ENCODE measurements around the gene TMEM205.

TMEM205 gene

GRCh38 chr19:11295665-11296245, 50.3 kb downstream of the TMEM205 start, which contains the start of gene TSPAN16:
Gene TSPAN16 (plus strand): TSS chr19:11296160. CDS start chr19:11296298, 138 bp downstream.
- H3K4me3 ChIP-seq (ENCODE audit: low read depth in 1 of 2, low read length in 2 of 2): no peak within 1 kb of the TSS
- no peak within 1 kb of the TSS for H2AFZ ChIP-seq (ENCODE audit: low read depth, low read length)
- no peaks in the 10 kb centered on the region for H3K27me3 ChIP-seq (ENCODE audit: insufficient read depth, low read length, poor library complexity)
- peaks cover 15% of the 10 kb centered on the region for H3K4me1 ChIP-seq (ENCODE audit: insufficient read depth, low read length)
- H3K27ac ChIP-seq (ENCODE audit: low read length): no peak within 1 kb of the TSS
- ATAC-seq (ENCODE audit: insufficient read depth, low read depth) (no peak), DNase-seq (no peak)
- H3K4me2 ChIP-seq (ENCODE audit: insufficient read depth, low read length): no peak within 1 kb of the TSS
- no peaks in the 10 kb centered on the region for H4K20me1 ChIP-seq (ENCODE audit: insufficient read depth, low read length)
- no peaks in the 10 kb centered on the region for H3K79me2 ChIP-seq (ENCODE audit: insufficient read depth, low read length)
- no peaks in the 10 kb centered on the region for H3K36me3 ChIP-seq (ENCODE audit: insufficient read depth, low read length)
- H3K9me3 ChIP-seq (ENCODE audit: insufficient read depth, low read length, severe bottlenecking): no peaks in the 10 kb centered on the region
- no peak within 1 kb of the TSS for H3K9ac ChIP-seq (ENCODE audit: low read depth, low read length)
- TF ChIP-seq, protein P1, sequence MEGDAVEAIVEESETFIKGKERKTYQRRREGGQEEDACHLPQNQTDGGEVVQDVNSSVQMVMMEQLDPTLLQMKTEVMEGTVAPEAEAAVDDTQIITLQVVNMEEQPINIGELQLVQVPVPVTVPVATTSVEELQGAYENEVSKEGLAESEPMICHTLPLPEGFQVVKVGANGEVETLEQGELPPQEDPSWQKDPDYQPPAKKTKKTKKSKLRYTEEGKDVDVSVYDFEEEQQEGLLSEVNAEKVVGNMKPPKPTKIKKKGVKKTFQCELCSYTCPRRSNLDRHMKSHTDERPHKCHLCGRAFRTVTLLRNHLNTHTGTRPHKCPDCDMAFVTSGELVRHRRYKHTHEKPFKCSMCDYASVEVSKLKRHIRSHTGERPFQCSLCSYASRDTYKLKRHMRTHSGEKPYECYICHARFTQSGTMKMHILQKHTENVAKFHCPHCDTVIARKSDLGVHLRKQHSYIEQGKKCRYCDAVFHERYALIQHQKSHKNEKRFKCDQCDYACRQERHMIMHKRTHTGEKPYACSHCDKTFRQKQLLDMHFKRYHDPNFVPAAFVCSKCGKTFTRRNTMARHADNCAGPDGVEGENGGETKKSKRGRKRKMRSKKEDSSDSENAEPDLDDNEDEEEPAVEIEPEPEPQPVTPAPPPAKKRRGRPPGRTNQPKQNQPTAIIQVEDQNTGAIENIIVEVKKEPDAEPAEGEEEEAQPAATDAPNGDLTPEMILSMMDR (IDR thresholded peaks at IDR 0.05; ENCODE audit: borderline replicate concordance, extremely low read depth, low read length, poor library complexity, severe bottlenecking): no peak
- TF ChIP-seq EZH2 (IDR thresholded peaks at IDR 0.05; ENCODE audit: borderline replicate concordance, low read depth, low read length, severe bottlenecking): no peak

DNA sequence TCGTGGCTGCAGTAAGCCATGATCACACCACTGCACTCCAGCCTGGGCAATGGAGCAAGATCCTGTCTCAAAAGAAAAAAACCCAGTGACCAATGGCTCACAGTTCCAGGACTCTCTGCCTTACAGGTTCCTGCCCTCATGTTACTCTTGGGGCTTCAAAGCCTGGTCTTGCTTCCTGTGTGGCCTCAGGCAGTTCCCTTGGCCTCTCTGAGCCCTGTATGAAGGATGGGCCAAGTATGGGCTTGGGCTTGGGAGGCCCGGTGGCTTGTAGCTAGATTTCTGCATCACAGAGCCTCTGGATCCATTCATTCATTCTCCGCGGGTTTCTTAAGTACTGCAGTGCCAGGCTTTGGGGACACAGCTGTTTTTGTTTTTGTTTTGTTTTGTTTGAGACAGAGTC, 50.9 kb downstream of the TMEM205 start:
- Histone ChIP-seq H3K9ac (ENCODE audit: low read depth, low read length) (no peak overlapping the region), H4K20me1 (ENCODE audit: insufficient read depth, low read length) (no peaks in the 10 kb centered on the region), H3K9me3 (ENCODE audit: insufficient read depth, low read length, severe bottlenecking) (no peaks in the 10 kb centered on the region), H3K4me3 (ENCODE audit: low read depth in 1 of 2, low read length in 2 of 2) (no peak overlapping the region), H3K4me1 (ENCODE audit: insufficient read depth, low read length) (peaks cover 14% of the 10 kb centered on the region), H3K36me3 (ENCODE audit: insufficient read depth, low read length) (no peaks in the 10 kb centered on the region), H3K27ac (ENCODE audit: low read length) (no peak overlapping the region), H3K27me3 (ENCODE audit: insufficient read depth, low read length, poor library complexity) (no peaks in the 10 kb centered on the region), H3K79me2 (ENCODE audit: insufficient read depth, low read length) (no peaks in the 10 kb centered on the region), H3K4me2 (ENCODE audit: insufficient read depth, low read length) (no peak overlapping the region), H2AFZ (ENCODE audit: low read depth, low read length) (no peak overlapping the region)
- ATAC-seq (ENCODE audit: insufficient read depth, low read depth) (no peak), DNase-seq (no peak)
- TF ChIP-seq, protein P1 (IDR thresholded peaks at IDR 0.05; ENCODE audit: borderline replicate concordance, extremely low read depth, low read length, poor library complexity, severe bottlenecking): no peak
- no peak for TF ChIP-seq EZH2 (IDR thresholded peaks at IDR 0.05; ENCODE audit: borderline replicate concordance, low read depth, low read length, severe bottlenecking)

GRCh38 chr19:11293433-11294389, 52.4 kb downstream of the TMEM205 start:
- peak overlapping the region; percentile 50 for H3K9ac ChIP-seq (ENCODE audit: low read depth, low read length)
- H3K79me2 ChIP-seq (ENCODE audit: insufficient read depth, low read length): no peaks in the 10 kb centered on the region
- TF ChIP-seq EZH2 (IDR thresholded peaks at IDR 0.05; ENCODE audit: borderline replicate concordance, low read depth, low read length, severe bottlenecking): no peak
- TF ChIP-seq, protein P1 (IDR thresholded peaks at IDR 0.05; ENCODE audit: borderline replicate concordance, extremely low read depth, low read length, poor library complexity, severe bottlenecking): peak; percentile 97
- H3K9me3 ChIP-seq (ENCODE audit: insufficient read depth, low read length, severe bottlenecking): no peaks in the 10 kb centered on the region
- peak overlapping the region; percentile 63 for H3K4me2 ChIP-seq (ENCODE audit: insufficient read depth, low read length)
- peak overlapping the region; percentile 89 for H2AFZ ChIP-seq (ENCODE audit: low read depth, low read length)
- peak overlapping the region in 1 of 2 experiments; percentile 40; a peak in 2 of 4 replicates for H3K4me3 ChIP-seq (ENCODE audit: low read depth in 1 of 2, low read length in 2 of 2)
- H3K27me3 ChIP-seq (ENCODE audit: insufficient read depth, low read length, poor library complexity): no peaks in the 10 kb centered on the region
- peak; percentile 100 for ATAC-seq (ENCODE audit: insufficient read depth, low read depth)
- H3K27ac ChIP-seq (ENCODE audit: low read length): peak overlapping the region; percentile 51
- no peaks in the 10 kb centered on the region for H3K36me3 ChIP-seq (ENCODE audit: insufficient read depth, low read length)
- no peaks in the 10 kb centered on the region for H4K20me1 ChIP-seq (ENCODE audit: insufficient read depth, low read length)
- DNase-seq: peak; percentile 93
- peaks cover 12% of the 10 kb centered on the region for H3K4me1 ChIP-seq (ENCODE audit: insufficient read depth, low read length)
